Measurements from ENCODE around the gene CTDSP2.
"Not testable (repeated sequence)": the region's sequence is repeated elsewhere in the genome, so short reads cannot be mapped to it uniquely, and the experiment has no call there.

CTDSP2 gene

GRCh38 chr12:57846577-57847319 lies at the start of gene CTDSP2:
Gene CTDSP2, minus strand, starts transcription at chr12:57846729. Its CDS starts 294 bp downstream, at chr12:57846435.
- DNase-seq (ENCODE audit: low read depth in 2 of 2): peak; percentile 84 to 97

GRCh38 chr12:57896115-57896433 lies 49.5 kb upstream of the CTDSP2 start:
- no peak for DNase-seq (ENCODE audit: low read depth in 2 of 2)

- DNase-seq (ENCODE audit: low read depth in 2 of 2): no peak
Observed at GRCh38 chr12:57895389-57896114, 49.0 kb upstream of the CTDSP2 start.

GRCh38 chr12:57894399-57895292 lies 48.1 kb upstream of the CTDSP2 start:
- no peak for DNase-seq (ENCODE audit: low read depth in 2 of 2)

GRCh38 chr12:57893431-57894353 lies 47.2 kb upstream of the CTDSP2 start:
- no peak for DNase-seq (ENCODE audit: low read depth in 2 of 2)

GRCh38 chr12:57892232-57892972 lies 45.9 kb upstream of the CTDSP2 start:
- no peak for DNase-seq (ENCODE audit: low read depth in 2 of 2)

- no peak for DNase-seq (ENCODE audit: low read depth in 2 of 2)
Observed at GRCh38 chr12:57891542-57892228, 45.2 kb upstream of the CTDSP2 start.

GRCh38 chr12:57890191-57891115 lies 43.9 kb upstream of the CTDSP2 start:
- DNase-seq (ENCODE audit: low read depth in 2 of 2): no peak

- no peak for DNase-seq (ENCODE audit: low read depth in 2 of 2)
Observed at GRCh38 chr12:57889500-57889989, 43.0 kb upstream of the CTDSP2 start.

GRCh38 chr12:57888409-57889157 lies 42.1 kb upstream of the CTDSP2 start:
- DNase-seq (ENCODE audit: low read depth in 2 of 2): peak in 1 of 2 experiments; percentile 18

- no peak for DNase-seq (ENCODE audit: low read depth in 2 of 2)
Observed at GRCh38 chr12:57887631-57888408, 41.3 kb upstream of the CTDSP2 start.

- DNase-seq (ENCODE audit: low read depth in 2 of 2): not testable (repeated sequence)
Observed at GRCh38 chr12:57886964-57887363, 40.4 kb upstream of the CTDSP2 start.

GRCh38 chr12:57886542-57886941 lies 40.0 kb upstream of the CTDSP2 start:
- no peak for DNase-seq (ENCODE audit: low read depth in 2 of 2)

- DNase-seq (ENCODE audit: low read depth in 2 of 2): no peak
Observed at GRCh38 chr12:57885207-57885606, 38.7 kb upstream of the CTDSP2 start.

GRCh38 chr12:57883700-57884099 lies 37.2 kb upstream of the CTDSP2 start:
- no peak for DNase-seq (ENCODE audit: low read depth in 2 of 2)

- DNase-seq (ENCODE audit: low read depth in 2 of 2): no peak
Observed at GRCh38 chr12:57883057-57883456, 36.5 kb upstream of the CTDSP2 start.

GRCh38 chr12:57882575-57882974 lies 36.0 kb upstream of the CTDSP2 start:
- DNase-seq (ENCODE audit: low read depth in 2 of 2): no peak

Data from stimulated activated CD4-positive, alpha-beta T cell treated with anti-CD3 and anti-CD28 coated beads, Interleukin-12 subunit alpha, Interleukin-12 subunit beta, amount 100 ng/mL, for 24 hours (primary cell).